Measurements from ENCODE around the gene GNB5.
A peak's percentile ranks its signal among the peaks of the same experiment; 100 is the strongest.

The GNB5 gene

DNA sequence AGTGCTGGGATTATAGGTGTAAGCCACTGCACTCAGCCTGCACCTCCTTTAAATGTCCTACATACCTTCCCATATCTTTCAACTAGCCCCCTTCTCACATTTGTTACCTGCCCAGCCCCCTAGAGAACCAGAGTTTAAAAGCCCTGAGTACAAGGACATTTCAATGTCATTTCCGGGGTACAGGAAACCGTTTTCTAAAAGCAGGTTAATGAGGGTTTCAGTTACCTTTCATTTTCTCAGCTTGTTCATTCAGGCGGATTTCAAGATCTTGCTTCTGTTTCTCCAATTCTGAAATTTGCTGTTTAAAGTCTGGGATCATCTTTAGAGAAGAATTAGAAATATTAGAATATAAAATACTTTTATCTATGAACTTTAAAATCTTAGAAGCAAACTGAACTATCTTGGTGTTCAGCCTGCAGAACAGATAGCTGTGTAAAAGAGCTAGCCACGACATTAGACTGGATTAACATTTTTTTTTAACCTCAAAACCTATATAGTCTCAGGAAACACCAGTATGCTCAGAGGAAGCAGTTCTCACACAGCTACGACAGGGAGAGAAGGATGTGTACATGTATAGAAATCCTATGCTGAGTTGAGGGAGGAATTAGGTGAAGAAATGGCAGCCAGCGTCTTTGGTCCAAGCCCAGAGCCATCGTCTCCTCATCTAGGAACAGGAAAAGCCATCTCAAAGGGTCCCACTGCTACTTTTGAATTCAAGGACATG is 29.9 kb upstream of the GNB5 start:
- no peak for DNase-seq (ENCODE audit: low read depth in 2 of 2)
- H3K4me3 ChIP-seq (replicated peaks in 1 of 2; ENCODE audit: low read depth in 2 of 2, low read length in 2 of 2) = no peak overlapping the region

DNA sequence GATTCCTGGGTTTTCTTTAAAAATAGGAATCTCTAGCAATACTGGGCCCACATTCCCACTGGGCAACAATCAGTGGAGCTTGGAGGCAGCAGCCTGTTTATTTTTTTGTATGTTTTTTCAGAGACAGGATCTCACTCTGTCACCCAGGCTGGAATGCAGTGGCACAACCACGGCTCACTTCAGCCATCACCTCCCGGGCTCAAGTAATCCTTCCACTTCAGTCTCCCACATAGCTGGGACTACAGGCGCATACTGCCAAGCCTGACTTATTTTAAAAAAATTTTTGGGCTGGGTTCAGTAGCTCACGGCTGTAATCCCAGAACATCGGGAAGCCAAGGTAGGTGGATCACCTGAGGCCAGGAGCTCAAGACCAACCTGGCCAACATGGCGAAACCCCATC is 29.1 kb upstream of the GNB5 start:
- no peak overlapping the region for H3K4me3 ChIP-seq (replicated peaks in 1 of 2; ENCODE audit: low read depth in 2 of 2, low read length in 2 of 2)
- no peak for TF ChIP-seq CTCF (IDR thresholded peaks at IDR 0.05; ENCODE audit: low read depth, low read length)
- no peak for DNase-seq (ENCODE audit: low read depth in 2 of 2)

More for the DNA sequence above, 29.9 kb upstream of the GNB5 start:
- TF ChIP-seq CTCF (IDR thresholded peaks at IDR 0.05; ENCODE audit: low read depth, low read length) = no peak

- TF ChIP-seq CTCF (IDR thresholded peaks at IDR 0.05; ENCODE audit: low read depth, low read length) = no peak
- H3K4me3 ChIP-seq (replicated peaks in 1 of 2; ENCODE audit: low read depth in 2 of 2, low read length in 2 of 2) = no peak overlapping the region
- no peak for DNase-seq (ENCODE audit: low read depth in 2 of 2)
These were observed 27.6 kb upstream of the GNB5 start for GRCh38 chr15:52218816-52219215.

DNA sequence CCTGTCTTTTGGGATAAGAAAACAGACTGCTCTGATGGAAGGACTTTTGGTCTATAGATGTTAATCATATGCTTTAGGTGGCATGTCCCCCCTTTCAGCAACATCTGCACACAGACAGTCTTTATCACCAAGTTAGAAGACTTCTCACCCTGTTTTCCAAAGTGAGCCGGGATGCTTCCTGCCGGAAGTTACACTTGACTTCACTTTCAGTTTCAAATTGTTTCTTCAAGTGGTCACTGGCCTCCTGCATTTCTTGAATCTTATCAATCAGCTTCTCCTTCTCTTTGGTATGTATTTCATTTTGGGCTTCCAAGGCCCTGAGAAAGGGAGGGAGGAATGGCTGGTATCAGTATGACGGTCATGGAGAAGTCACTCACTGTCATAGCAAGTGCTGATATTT is 27.2 kb upstream of the GNB5 start:
- H3K4me3 ChIP-seq (replicated peaks in 1 of 2; ENCODE audit: low read depth in 2 of 2, low read length in 2 of 2) = no peak overlapping the region
- DNase-seq (ENCODE audit: low read depth in 2 of 2) = no peak
- TF ChIP-seq CTCF (IDR thresholded peaks at IDR 0.05; ENCODE audit: low read depth, low read length) = no peak

DNA sequence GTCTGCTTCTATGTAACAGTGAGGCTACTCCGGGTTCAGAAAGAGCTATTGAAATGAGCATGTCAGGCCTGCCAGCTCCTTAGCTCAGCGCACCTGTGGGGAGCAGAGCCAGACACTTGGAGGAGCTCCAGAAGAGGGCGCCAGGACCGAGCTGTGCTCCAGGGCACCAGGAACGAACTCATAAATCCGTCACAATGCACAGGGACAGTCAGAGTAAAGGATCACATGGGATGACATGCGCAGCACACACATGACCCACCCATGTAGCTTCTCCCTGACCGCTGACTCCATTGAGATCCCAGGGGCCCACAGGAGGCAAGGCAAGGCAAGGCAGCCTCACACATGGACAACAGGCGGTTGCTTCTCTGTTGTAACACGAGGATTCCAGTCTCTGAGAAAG is 26.0 kb upstream of the GNB5 start:
- H3K4me3 ChIP-seq (replicated peaks in 1 of 2; ENCODE audit: low read depth in 2 of 2, low read length in 2 of 2) = no peak overlapping the region
- DNase-seq (ENCODE audit: low read depth in 2 of 2) = no peak
- TF ChIP-seq CTCF (IDR thresholded peaks at IDR 0.05; ENCODE audit: low read depth, low read length) = peak; percentile 3

DNA sequence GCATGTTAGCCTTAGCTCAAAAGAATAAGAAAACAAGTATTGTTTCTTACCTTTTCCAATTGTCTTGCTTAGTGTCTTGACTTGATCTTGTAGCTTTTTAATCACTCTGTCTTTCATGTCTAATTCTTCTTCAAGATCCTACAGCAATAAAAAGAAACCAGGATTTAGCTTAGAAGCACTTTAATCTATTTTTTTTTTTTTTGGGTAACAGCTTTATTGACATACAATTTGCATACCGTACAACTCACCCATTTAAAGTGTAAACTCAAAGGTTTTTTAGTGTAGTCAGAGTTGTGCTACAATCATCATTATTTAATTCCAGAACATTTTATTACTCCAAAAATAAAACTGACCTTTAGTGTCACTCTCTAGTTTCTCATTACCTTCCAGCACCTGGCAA is 23.4 kb upstream of the GNB5 start:
- DNase-seq (ENCODE audit: low read depth in 2 of 2) = no peak
- H3K4me3 ChIP-seq (replicated peaks in 1 of 2; ENCODE audit: low read depth in 2 of 2, low read length in 2 of 2) = no peak overlapping the region
- TF ChIP-seq CTCF (IDR thresholded peaks at IDR 0.05; ENCODE audit: low read depth, low read length) = no peak

DNA sequence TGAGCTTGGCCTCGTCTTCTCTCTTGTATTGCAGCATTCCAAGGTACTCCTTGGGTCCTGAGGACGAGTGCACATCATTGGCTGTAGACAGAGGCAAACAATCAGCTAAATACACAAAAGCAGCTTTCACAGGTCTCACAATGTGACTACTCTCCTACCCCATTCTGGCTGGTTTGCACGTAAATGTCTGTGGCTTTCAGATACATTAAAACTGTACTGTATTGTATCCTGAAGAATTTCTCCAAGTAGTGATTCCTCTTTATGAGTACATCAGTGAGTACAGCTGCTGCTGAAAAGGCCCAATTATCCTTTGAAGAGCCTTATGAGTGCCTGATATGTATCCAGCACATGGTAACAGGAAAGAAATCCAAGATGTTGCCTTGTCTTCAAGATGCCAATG is 22.0 kb upstream of the GNB5 start:
- TF ChIP-seq CTCF (IDR thresholded peaks at IDR 0.05; ENCODE audit: low read depth, low read length) = no peak
- no peak overlapping the region for H3K4me3 ChIP-seq (replicated peaks in 1 of 2; ENCODE audit: low read depth in 2 of 2, low read length in 2 of 2)
- no peak for DNase-seq (ENCODE audit: low read depth in 2 of 2)
